ENCODE data around the gene CLEC18C. TPM values are rescaled to one million over a fixed set of nuclear protein-coding genes. Genes with fewer than 3 reads are reported as not detected.

The CLEC18C gene
- under 1 TPM; 0.33 to 0.34 TPM for total RNA-seq

GRCh38 chr16:70173212-70173837, at the start of gene CLEC18C:
CLEC18C (plus strand) TSS chr16:70173787; CDS start chr16:70174279, 492 bp downstream.

Small RNA genes lying within 50 kb of the gene (small RNA-seq; reads per million reads assigned to genes)
- 0 reads per million in 2 donors for gene AC009060.2

Other genes starting within 250 kb of the CLEC18C start
- gene CLEC18A, start 222.5 kb upstream of the CLEC18C start, total RNA-seq: under 1 TPM; 0.67 to 0.69 TPM
- gene PDPR, start 59.5 kb upstream of the CLEC18C start, total RNA-seq: 10 to 100 TPM; 18.9 to 37.6 TPM
- gene EXOSC6, start 78.2 kb downstream of the CLEC18C start, total RNA-seq: 10 to 100 TPM; 19.6 to 29.6 TPM
- 100 to 1,000 TPM in 1 of 2 donors, 10 to 100 TPM in 1; 67.1 to 102 TPM for gene AARS1, start 115.7 kb downstream of the CLEC18C start, total RNA-seq
- gene DDX19B, start 125.4 kb downstream of the CLEC18C start, total RNA-seq: 10 to 100 TPM; 23.7 to 30.0 TPM
- gene DDX19A, start 173.1 kb downstream of the CLEC18C start, total RNA-seq: 10 to 100 TPM; 37.9 to 49.3 TPM

Measured in melanocyte of skin (primary cell).